ENCODE results near the gene GATA2.

The GATA2 gene

DNA sequence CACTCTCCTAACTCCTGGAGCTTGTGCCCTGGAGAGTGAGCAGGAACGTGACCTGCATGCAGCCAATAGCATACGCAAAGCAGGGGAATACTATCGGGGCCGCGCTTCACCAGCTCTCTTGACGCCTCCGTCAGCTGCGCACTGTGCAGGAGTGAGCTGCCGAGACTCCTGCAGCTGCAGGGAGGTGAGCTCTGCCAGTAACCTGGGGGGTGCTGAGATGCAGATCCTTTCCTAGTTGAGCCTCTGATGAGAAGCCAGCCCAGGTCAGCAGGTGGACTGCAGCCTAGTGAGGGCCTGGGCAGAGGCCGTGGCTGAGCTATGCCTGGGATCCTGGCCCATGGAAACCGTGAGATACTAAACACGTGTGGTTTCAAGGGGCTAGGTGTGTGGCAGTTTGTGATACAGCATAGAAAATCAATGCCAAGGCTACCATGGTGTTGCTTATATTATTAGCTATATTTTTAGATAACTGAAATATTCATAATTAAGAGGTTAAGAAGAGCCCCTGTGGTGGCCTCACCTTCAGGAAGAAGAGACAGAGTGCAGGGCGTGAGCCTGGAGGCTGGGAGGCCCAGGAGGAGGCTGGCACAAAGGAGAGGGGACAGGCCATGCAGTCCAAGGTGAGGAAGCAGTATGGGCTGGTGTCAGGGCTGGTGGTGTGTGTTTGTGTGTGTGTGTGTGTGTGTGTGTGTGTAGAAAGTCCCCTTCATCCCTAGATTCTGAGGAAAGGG lies 20.4 kb downstream of the GATA2 start:
- no peak for ATAC-seq

DNA sequence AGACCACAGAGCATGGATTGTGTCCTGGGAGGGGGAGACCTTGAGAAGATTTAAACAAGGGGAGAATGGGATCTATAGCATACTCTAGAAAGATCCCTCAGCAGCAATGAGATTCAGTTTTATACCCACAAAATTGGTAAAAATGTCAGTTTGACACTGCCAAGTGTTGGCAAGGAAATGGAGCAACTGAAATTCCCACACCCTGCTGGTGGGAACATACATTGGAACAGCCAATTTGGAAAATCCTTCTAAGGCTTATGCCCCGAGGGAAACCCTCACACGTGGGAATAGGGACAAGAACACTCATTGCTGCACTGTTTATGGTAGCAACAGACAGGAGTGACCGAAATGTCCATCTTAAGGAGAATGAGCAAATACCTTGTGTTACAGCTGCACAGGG lies 21.3 kb downstream of the GATA2 start:
- ATAC-seq: no peak

DNA sequence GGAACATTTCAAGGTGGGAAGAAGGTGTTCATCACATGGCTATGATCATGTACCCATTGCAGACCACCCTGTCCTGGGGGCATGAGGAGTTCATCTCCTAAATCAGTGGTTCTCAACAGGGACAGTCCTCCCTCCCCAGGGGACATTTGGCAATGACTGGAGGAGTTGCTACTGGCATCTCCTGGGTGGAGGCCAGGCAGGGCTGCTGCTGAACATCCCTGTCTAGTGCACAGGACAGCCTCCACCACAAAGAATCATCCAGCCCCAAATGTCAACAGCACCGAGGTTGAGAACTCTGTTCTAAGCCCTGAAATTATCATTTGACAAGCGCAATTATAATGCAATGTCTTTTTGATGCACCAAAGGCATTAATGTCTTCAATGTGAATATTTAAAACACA lies 21.9 kb downstream of the GATA2 start:
- no peak for ATAC-seq

DNA sequence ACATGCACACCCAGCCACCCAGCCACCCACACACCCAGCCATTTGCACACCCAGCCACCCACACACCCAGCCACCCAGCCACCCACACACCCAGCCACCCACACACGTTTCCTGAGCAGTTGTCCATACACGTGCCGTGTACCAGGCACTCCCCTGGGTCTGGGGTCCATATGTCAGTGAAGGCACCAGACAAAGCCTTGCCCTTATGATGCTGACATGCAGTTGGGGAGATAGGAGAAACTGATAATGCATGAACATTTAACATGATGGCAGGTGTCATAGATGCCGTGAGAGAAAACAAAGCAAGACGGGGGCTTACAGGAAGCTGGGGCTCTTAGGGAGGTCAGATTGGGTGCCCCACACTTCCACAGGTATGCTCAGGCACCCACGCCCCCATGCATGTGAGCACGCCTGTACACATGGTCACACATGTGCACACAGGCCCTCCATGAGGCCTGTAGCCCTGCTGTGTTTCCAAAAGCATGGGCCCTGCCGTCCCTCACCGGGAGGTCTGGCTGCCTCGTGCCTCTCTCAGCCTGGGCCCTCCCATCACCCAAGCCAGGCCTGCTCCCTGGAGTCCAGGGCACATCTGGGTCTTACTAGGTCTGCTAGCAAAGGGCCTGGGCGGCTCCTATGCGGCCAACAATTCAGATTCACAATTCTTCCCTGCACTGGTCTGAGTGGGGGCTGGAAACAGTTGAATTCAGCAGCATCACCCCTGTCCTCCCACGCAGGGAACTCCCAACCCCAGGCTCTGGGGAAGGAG lies 22.7 kb downstream of the GATA2 start:
- no peak for ATAC-seq

DNA sequence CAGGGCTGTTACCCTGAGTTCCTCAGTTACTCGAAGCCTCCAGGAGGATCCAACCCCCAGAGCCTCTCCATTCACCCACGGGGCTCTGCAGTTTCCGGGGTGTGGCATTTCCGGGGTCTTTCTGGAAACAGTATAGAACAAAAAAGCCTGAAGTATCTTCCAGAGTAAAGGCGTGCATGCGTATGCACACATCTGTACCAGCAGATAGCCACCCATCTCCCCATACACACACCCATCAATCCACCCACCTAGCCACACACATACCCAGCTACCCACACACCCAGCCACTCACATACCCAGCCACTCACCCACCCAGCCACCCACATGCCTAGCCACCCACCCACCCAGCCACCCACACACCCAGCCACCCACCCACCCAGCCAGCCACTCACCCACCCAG lies 23.4 kb downstream of the GATA2 start:
- no peak for ATAC-seq

DNA sequence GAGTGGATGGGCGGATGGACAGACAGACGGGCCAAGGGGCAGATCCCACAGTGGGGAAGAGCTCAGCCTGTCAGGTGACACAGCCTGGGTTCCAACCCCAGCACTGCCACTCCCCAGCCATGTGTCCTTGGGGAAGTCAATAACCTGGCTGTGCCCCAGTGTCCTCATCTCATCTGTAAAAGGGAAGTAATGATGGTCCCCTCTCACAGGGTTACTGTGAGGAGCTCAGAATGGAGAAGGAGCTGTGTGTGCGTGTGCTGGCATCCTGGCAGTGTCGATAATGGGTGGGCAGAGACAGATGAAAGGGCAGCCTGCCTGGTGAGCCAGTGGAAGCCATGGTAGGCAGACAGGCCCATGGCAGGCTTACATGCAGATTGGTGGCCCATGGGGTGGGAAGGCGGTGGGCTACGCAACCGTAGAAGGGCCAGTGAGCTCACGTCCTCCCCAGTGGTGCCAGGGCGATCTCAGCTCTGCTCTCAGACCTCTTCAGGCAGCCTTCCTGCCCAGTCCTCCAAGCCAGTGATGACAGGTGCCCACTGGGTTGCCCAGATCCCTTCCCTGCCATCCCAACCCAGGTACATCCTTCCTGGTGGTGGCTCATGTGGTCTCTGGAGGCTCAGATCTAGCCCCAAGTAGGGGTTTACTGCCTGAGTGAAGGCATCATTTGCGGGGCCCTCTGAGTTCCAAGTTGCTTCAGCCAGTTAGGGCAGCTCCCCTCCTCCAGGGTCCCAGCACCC lies 24.0 kb downstream of the GATA2 start:
- no peak for ATAC-seq

DNA sequence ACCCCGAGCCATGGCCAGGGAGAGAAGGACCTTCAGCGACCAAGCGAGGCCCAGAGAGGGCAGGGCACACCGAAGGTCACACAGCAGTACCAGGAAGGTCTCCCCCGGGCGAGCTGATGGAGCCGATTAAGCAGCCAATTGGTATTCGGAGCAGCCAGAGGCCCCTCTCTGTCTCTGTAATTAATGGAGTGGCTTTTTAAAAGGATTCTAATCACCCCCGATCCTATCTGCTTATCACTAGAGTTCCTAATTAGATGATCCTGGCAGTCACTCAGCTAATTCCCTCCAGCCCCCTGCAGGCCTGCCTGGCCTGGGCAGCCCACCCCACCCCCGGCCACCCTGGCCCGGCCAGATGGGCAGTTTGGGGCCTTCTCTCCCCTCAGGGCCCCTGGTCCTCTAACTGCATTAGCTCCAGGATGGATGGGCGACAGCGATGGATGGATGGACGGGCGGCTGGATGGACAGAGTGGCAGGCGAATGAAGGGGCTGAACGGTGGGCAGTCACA lies 24.7 kb downstream of the GATA2 start:
- ATAC-seq: no peak

DNA sequence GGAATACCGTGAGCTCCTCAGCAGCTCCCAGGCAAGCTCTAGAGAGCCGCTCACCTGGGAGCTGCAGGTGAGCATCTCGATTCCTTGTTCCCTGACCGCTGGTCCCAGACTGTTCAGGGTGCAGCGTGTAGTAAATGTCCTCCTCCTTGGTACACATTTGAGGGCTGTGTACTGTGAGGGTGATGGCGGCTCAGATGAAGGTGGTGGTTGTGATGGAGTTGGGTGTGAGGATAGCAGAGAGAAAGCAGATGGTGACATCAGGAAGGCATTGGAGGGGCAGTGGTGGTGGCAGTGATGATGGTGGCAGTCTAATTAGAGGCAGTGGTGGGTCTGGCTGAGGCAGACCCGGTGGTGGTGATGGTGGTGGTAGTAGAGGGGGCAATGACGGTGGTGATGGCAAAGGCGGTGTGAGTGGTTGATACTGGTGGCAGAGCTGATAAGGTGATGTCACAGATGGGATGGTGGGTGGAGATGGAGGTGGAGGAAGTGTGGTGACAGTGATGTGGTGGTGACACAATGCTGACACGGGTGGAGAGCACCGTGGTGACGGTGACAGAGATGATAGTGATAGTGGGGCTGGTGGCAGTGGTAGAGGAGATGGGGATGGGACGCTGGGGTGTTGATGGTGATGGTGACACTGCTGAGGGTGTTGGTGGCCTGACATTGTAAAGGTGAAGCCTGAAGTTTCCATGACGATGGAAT lies 26.0 kb downstream of the GATA2 start, which contains the start of gene DNAJB8:
Gene DNAJB8, minus strand, starts transcription at position 51 of the 702 bp plus-strand sequence. CDS start 3,645 bp downstream, outside the sequence.
- peak; percentile 66 to 73 for ATAC-seq

DNA sequence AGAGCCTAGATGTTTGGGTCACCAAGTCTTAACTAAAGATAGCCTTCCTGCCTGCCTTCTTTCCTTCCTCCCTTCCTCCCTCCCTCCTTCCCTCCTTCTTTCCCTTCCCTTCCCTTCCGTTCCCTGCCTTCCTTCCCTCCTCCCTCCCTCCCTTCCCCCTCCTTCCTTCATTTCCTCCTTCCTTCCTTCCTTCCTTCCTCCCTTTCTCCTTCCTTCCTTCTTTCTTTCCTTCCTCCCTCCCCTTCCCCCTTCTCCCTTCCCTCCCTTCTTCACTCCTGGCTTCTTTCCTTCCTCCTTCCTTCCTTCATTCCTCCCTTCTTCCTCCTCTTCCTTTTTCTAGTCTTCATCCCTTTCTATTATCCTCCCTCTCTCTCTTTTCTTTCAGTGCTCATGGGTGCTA lies 28.3 kb downstream of the GATA2 start:
- ATAC-seq: no peak

DNA sequence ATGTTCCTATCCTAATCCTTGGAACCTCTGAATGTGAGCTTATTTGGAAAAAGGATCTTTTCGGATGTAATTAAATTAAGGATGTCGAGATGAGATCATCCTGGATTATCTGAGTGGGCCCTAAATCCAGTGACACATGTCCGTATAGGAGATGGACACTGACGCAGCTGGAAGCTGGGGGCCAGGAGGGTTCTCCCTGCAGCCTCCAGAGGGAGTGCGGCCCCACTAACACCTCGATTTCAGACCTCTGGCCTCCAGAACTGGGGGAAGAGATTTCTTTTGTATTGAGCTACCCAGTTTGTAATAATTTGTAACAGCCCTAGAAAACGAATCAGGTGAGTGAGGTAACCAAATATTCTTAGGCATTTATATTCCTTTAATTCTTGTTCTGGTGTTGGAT lies 28.8 kb downstream of the GATA2 start:
- no peak for ATAC-seq

DNA sequence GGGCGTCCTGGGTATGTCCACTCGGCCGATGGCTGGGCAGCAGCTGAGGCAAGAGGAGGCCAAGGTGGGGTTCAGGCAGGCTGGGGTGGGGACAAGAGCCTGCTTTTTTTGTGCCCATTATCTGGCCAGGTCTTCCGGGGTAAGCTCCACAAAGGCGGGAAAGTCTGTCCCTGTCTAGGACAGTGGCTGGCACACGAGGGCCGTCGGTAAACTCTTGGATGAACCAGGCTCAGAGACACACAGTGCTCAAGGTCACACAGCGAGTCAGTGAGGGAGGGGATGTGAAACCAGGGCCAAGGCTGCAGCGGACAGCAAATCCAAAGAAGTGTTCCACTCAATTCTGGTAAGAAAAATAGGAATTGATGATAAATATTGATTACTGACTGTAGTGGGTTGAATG lies 29.2 kb downstream of the GATA2 start:
- ATAC-seq: no peak

DNA sequence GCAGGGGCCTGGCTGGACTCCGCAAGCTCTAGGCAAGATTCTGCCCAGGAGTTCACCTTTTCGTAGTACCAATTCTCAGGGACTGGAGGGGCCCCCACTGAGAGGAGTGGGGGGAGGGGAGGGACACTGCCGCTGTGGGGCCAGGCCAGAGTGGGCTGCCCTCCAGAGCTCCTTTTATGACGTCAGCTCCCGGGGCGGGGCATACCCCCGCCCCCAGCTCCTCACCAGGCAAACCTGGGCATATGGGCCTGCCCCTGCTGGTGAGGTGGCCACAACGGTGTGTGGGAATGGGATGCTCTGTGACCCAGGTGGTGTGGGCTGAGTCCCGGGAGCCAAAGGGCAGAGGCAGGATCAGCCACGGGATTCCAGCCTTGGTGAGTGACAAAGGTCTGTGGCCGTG lies 29.6 kb downstream of the GATA2 start:
- no peak for ATAC-seq

DNA sequence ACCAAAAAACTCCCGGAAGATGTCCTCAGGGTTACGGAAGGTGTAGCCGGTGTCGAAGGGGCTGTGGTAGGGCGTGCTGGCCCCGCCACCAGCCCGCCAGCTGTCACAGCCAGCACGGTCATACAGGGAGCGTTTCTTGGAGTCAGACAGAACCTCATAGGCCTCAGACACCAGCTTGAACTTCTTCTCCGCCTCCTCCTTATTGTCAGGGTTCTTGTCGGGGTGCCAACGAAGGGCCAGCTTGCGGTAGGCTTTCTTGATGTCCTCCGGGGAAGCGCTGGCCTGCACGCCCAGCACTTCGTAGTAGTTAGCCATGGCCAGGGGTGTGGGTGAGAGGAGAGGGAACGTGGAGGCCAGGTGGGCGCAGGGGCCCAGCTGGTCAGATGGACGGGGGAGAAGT lies 30.1 kb downstream of the GATA2 start:
- ATAC-seq: no peak

DNA sequence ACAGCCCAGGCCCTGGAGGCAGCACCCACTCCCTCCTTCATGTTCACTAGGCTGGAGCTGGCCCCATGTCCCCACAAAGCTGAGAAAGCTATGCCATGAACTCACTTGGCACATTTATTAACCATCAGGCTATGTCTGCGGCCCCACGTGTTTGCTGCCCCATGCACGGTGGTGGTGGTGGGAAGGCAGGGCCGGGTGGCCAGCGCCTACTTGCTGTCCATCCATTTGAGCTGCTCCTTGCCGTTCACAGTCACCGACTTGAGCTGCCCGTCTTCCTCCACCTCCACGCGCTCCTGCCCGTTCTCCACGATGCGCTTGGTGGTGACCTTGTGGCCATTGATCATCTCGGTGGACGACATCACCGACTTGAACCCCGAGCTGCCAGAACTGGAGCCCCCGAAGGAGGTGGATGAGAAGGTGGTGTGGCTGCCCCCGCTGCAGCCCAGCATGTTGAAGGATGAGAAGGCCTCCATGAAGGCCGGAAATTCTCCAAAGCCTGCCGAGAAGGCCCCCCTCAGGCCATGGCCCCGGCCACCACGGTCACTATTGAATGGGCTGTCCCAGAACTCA lies 30.6 kb downstream of the GATA2 start:
- no peak for ATAC-seq

DNA sequence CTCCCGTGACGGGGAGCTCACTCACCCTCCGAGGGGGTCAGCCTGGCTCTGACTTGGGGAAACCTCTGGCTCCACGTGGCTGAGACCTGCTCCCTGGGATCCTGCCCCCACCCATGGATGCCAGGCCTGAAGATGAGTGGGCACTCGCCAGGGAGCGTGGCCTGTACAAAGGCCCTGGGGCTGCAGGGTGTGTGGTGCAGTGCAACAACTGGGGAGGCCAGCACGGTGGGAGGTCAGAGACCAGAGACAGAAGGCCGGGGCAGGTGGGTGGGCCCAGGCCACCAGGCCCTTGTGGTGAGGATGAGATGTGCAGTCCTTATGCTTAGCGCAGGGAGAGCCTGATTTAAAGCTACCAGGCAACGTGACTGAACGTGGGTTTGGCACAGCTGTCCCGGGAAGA lies 31.3 kb downstream of the GATA2 start:
- no peak for ATAC-seq

DNA sequence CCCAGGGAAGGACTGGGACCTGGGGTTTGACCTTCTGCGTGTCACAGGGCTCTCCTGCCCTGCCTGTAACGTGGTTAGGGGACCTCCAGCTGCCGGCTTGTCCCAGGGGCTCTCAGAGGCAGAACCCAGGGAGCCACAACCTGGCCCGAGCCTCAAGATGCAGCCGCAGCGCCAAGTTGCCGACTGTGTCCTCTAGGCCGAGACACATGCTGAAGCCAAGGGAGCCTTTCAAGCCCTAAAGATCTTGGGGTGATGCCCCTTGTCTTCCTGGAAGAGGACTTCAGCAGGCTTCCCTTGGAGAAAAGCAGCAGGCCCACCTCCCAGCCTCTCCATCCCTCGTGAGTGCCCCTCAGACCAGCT lies 33.6 kb downstream of the GATA2 start:
- ATAC-seq: no peak

DNA sequence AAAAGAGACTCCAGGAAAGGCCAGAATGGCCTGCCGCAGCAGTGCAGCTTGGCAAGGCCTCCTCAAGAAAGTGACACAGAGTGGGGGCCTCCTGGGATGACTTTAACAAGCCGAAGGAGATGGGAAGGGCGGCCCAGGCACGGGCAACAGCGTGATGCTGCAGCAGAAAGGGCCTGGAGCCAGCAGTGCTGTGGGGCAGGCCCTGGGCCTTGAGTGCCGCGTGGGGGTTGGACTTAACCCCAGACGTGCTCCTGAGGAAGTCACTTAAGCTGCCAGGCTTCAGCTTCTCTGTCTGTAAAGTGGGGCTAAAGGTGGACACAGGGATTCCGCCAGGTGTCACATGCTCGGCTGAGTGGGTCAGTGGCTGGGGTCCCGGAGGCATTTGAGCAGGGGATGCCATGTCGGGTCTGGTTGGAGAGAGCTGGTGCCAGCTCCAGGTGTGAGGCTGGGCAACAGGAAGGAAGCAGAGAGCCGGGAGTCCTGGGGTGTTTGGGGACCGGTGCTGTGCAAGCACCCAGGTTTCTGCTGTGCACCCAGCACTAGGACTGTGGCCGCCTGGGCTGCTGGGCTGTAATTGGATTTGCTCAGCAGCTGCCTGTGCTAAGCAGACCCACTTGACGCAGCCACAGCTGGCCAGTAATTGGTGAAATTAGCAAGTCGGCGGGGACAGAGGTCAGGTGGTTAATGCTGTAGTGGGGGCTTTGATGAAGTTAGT lies 34.1 kb downstream of the GATA2 start:
- no peak for ATAC-seq

DNA sequence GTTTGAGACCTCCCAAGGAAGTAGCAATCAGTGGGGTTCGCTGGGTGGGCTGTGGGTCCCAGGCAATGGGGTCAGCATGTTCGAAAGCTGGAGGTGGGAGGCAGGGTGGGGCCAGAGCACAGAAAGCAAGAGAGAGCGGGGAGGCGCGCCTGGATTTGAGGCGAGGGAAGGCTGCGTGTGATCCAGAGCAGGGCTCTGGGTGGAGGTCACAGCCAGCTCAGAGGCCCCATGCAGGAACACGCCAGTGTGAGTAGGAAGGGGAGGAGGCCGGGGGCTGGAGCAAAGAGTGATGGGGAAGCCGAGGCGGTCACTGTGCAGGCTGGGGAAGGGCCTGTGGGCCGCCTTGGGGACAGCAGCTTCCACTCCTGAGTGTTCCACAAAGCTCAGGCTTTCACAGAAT lies 35.1 kb downstream of the GATA2 start:
- no peak for ATAC-seq

DNA sequence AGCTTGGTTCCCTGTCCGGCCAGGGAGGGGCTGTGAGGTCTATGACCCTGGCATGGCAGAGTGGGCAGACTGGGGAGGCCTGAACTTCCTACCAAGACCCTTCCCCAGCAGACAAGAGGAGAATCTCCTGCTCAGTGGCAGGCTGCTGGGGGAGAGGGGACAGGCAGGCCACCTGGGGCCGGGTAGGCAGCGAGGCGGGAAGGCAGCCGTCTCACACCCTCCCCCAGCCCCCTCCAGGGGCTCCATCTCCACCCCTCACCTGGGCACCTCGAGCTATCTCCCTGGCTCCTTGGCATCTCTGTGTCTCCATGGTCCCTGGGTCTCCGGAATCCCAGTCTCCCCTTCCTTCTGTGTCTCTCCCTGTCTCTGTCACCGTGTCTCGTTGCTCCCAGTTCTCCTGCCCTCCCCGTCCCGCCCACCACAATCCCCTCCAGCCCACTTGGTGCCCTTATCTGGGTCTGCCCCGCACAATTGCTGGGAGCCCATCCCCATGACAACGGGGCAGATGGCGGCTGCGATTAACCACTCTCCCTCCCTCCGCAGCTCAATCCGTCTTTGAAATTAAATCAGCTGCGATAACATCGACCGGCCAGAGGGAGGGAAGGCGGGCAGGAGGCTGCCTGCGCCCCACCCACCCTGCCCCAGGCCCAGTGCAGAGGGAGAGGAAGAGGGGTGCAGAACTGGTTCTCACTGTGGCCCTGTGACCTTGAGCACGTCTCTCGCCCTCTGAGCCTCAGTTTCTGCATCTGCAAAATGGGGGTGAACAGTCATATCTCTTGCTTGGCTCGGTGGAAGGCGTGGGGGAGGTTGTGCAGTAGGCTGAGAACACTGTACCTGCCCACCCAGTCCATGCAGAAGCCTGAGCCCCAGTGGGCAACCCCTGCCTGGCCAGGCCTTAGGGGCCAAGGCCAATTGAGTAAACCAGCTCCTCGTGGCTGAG lies 36.0 kb downstream of the GATA2 start:
- ATAC-seq: no peak
